ENCODE results near the gene CMC4. TPM values are rescaled to one million over a fixed set of nuclear protein-coding genes. Genes with fewer than 3 reads are reported as not detected.

CMC4 gene
- total RNA-seq, 1 experiment from 2014 or later: 13.0 TPM

GRCh38 chrX:155048977-155049619 is 21.8 kb downstream of the CMC4 start:
- TF ChIP-seq SIN3A (IDR thresholded peaks at IDR 0.05; ENCODE audit: borderline replicate concordance, insufficient read depth, low read depth, low read length): no peak
- peak; percentile 83 for TF ChIP-seq CTCF (IDR thresholded peaks at IDR 0.05)
- TF ChIP-seq REST (IDR thresholded peaks at IDR 0.05; ENCODE audit: insufficient read depth in 1 of 2, low read depth in 2 of 2, low read length in 1 of 2): no peak
- no peak for TF ChIP-seq TCF7L2 (IDR thresholded peaks at IDR 0.05; ENCODE audit: low read depth, low read length)
- TF ChIP-seq POLR2AphosphoS5 (IDR thresholded peaks at IDR 0.05; ENCODE audit: low read depth, low read length): no peak
- in situ Hi-C loops (cut with HindIII; ENCODE audit: low pct_unique_long_range_greater_than_20kb, low sequenced_read_pairs) (no loop called here), intact Hi-C loops (cut with micrococcal nuclease; ENCODE audit: unreplicated experiment) (no loop called here)
- H3K9me3 ChIP-seq (ENCODE audit: control insufficient read depth, insufficient read depth, low read depth, low read length): no peaks in the 10 kb centered on the region
- peak; percentile 83 for ATAC-seq
- BruUV-seq (replicated peaks): no TSS peak
- no peaks in the 10 kb centered on the region for H3K4me1 ChIP-seq (ENCODE audit: control insufficient read depth, insufficient read depth, low read length)
- no peak overlapping the region for H3K4me3 ChIP-seq (ENCODE audit: low read depth in 2 of 2, low read length in 2 of 2)
- no peak overlapping the region for H3K27ac ChIP-seq (ENCODE audit: low read length)
- no peak for DNase-seq (ENCODE audit: low read depth, low spot score)
- no peaks in the 10 kb centered on the region for H3K27me3 ChIP-seq (ENCODE audit: control insufficient read depth, insufficient read depth, low read length)
- POLR2A ChIA-PET: no interaction called here
- CTCF ChIA-PET: no interaction called here
- no peaks in the 10 kb centered on the region for H3K36me3 ChIP-seq (ENCODE audit: control insufficient read depth, insufficient read depth, low read length)

- Histone ChIP-seq H3K4me3 (ENCODE audit: low read depth in 2 of 2, low read length in 2 of 2) (no peak overlapping the region), H3K27me3 (ENCODE audit: control insufficient read depth, insufficient read depth, low read length) (no peaks in the 10 kb centered on the region), H3K27ac (ENCODE audit: low read length) (no peak overlapping the region), H3K4me1 (ENCODE audit: control insufficient read depth, insufficient read depth, low read length) (no peaks in the 10 kb centered on the region), H3K36me3 (ENCODE audit: control insufficient read depth, insufficient read depth, low read length) (no peaks in the 10 kb centered on the region), H3K9me3 (ENCODE audit: control insufficient read depth, insufficient read depth, low read depth, low read length) (no peaks in the 10 kb centered on the region)
- TF ChIP-seq REST (IDR thresholded peaks at IDR 0.05; ENCODE audit: insufficient read depth in 1 of 2, low read depth in 2 of 2, low read length in 1 of 2) (no peak), SIN3A (IDR thresholded peaks at IDR 0.05; ENCODE audit: borderline replicate concordance, insufficient read depth, low read depth, low read length) (no peak), POLR2AphosphoS5 (IDR thresholded peaks at IDR 0.05; ENCODE audit: low read depth, low read length) (no peak), CTCF (IDR thresholded peaks at IDR 0.05) (no peak), TCF7L2 (IDR thresholded peaks at IDR 0.05; ENCODE audit: low read depth, low read length) (no peak)
- ChIA-PET CTCF (no interaction called here), POLR2A (no interaction called here)
- intact Hi-C loops (cut with micrococcal nuclease; ENCODE audit: unreplicated experiment): no loop called here
- no TSS peak for BruUV-seq (replicated peaks)
- ATAC-seq (no peak), DNase-seq (ENCODE audit: low read depth, low spot score) (no peak)
- in situ Hi-C loops (cut with HindIII; ENCODE audit: low pct_unique_long_range_greater_than_20kb, low sequenced_read_pairs): no loop called here
Observed at GRCh38 chrX:155046811-155047528, 24.0 kb downstream of the CMC4 start.

Data from Panc1 (cell line).